Cardiac septum (tissue), 1 donor: ENCODE data around the gene CPZ. TPM values are rescaled to one million over a fixed set of nuclear protein-coding genes. Genes with fewer than 3 reads are reported as not detected.
"Not testable (repeated sequence)": the region's sequence is repeated elsewhere in the genome, so short reads cannot be mapped to it uniquely, and the experiment has no call there.

Source experiments
- DNase-seq: peaks from one replicate; pipeline ENCODE4 v3.0.0-alpha.2; 2020; ENCODE audit warnings: low spot score
- intact Hi-C: fragments of 100-400 bp; cut with DNase I; formaldehyde crosslinking; loops from one replicate; pipeline ENCODE4 v1.14.0; 2022
- total RNA-seq: library from RNA; stranded (reverse); fragmentation: NEBNext Ultra II Directional; extraction: Animal tissue kit (Norgen Biotek cat#: 25700); gene quantifications from one replicate; pipeline ENCODE4 v1.2.1, GENCODE V29; 2021
- donor health status: DM: no; HTN: no; CAD: no.

Gene CPZ
- total RNA-seq, 1 donor from 2014 or later: 0.30 TPM

DNA sequence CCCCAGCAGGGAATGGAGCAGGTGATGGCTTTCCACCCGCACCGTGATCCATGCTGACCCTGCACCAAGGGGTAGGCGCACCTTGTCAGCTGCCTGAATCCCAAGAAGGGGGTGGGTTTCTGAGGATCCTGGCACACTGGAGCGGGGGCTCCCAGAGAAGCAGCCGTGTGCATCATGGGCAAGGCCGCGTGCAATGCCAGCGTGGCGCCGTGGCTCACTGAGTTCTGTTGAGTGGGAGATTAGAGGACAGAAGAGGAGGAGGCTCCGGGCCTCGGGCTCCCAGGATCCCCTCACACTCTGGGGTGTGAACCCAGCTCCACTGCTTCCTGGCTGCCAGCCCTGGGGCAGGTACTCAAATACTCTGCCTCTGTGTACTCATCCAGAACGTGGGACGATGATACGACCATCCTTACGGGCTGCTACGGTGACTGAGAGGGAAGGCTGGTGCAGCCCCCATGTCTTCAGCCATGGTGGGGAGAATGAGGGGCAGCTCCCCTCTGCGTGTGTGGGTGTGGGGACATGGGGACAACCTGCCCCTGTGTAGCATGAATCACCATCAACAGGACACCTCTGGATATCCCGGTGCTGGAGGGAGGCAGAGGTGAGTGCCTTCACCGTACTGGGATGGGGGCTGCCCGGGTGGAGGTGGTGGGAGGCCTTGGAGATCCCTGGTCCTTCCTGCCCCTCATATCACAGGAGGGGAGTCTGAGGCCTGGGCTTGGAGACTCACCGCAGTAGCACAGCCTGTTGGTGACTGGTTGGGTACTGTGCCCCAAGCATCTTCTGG is 52.6 kb downstream of the CPZ start:
- DNase-seq: peak; percentile 58
- intact Hi-C loops: no loop called here

GRCh38 chr4:8645753-8646124 is 53.2 kb downstream of the CPZ start:
- peak; percentile 53 for DNase-seq
- intact Hi-C loops: no loop called here

- peak; percentile 70 for DNase-seq
- intact Hi-C loops: no loop called here
These were observed 53.9 kb downstream of the CPZ start for GRCh38 chr4:8646296-8647093.

DNA sequence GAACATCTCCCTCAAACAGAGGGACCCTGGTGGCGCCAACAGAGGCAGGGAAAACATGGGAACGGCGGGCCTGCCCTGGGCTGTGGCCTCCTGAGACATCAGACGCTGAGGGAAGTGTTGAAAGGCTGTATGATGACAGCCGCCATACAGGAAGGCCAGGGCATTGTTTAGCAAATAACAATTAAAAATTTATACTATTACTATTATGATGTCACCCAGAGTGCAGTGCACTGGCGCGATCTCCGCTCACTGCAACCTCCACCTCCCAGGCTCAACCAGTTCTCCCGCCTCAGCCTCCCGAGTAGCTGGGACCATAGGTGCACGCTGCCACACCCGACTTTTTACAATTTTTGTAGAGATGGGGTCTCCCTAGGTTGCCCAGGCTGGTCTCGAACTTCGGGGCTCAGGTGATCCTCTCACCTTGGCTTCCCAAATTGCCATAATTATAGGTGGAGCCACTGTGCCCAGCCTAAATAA is 54.6 kb downstream of the CPZ start:
- intact Hi-C loops: no loop called here
- DNase-seq: peak; percentile 57

GRCh38 chr4:8647626-8648025 is 55.1 kb downstream of the CPZ start:
- intact Hi-C loops: no loop called here
- peak; percentile 43 for DNase-seq

DNA sequence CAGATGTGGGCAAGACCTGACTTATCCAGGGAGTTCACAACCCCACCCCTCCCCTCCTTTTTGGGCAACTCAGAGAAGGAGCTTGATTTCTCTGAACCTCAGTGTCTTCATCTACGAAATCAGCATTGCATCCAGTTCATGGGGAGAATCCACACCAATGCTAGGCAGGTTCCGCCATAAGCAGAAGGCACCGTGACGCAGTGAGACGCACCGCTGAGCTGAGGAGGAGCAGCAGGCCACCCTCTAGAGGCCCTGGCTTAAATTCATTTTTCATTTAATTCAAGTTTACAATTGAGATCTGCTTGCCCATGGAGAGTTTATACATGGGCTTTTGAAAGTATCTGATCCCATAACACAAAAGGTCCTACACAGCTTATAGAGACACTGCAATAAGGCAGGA is 55.7 kb downstream of the CPZ start:
- DNase-seq: no peak

GRCh38 chr4:8648816-8649630 is 56.5 kb downstream of the CPZ start:
- DNase-seq: peak; percentile 67
- intact Hi-C loops: no loop called here

More for the DNA sequence above, 55.7 kb downstream of the CPZ start:
- intact Hi-C loops: no loop called here

DNA sequence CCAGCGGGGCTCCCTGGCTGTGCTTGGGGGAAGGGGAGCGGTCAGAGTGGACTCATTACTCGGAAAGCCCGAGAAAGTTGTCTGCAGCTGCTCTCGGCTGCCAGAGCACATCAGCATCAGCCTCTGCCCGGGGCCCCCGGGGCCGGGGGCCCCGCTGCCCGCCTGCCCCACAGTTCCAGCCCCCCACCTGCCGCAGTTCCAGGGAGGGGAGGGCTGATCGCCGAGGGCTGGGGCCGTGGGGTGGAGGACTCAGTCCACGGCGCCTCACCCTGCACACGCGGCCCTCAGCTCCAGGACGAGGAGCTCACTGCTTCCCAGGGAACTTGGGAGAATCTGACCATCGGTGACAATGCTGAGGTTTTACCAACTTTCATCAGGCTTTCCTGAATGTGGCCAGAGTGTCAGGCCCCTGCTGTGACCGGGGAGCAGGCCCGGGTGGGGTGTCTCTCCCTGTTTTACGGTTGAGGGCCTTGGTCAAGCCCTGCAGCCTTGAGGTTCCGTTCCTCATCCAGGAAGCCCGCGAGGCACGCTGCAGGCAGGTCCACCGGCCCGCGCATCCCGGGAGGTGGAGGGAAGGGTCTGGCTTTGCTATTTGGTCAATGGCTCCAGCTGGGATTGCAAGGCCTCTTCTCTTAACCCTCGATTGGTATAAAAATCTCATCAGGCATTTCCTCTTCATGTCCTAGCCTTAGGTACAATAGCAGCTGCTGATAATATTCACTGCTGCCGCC is 57.2 kb downstream of the CPZ start:
- intact Hi-C loops: no loop called here
- peak; percentile 17 for DNase-seq

GRCh38 chr4:8651661-8652180 is 59.2 kb downstream of the CPZ start:
- intact Hi-C loops: no loop called here
- DNase-seq: peak; percentile 41

DNA sequence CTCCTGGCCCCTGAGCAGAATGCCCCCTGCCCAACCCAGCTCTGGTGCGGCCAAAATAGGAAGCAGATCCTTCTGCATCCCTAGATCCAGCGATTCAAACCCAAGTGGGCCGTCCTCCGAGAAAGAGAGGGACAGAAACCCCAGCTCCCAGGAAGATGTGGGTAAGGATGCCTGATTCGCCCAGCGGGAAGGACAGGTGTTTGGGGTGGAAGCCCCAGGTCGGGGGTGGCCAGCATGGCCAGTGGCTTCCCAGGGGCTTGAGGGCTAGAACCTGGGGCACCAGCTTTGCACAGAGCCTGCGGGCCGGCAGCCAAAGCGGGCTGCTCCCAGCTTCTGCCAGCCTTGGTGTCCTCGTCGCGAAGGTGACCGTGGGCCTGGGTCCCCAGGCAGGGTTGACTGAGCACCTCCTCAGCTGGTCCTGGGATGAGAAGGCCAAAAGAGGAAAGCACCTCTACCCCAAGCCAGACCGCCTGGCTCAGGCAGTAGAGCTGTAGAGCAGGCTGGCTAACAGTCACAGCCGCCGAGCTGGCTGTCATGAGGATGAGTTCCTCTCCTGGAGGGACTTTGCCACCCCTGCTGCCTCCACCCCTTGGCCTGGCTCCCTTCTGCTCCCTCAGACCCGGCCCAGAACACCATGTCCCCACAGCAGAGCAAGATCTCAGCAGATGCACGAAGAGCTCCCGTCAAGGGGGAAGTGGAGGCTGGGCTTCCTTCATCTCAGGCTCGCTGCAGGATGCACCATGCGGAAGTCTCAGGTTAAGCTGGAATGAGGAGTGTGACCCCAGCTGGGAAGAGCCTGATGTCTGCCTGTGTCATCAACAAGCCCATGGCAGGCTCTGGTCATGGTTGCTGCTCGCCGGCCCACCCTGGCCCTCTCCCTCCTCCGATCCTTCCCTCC is 59.9 kb downstream of the CPZ start:
- intact Hi-C loops: no loop called here
- peak; percentile 70 for DNase-seq

DNA sequence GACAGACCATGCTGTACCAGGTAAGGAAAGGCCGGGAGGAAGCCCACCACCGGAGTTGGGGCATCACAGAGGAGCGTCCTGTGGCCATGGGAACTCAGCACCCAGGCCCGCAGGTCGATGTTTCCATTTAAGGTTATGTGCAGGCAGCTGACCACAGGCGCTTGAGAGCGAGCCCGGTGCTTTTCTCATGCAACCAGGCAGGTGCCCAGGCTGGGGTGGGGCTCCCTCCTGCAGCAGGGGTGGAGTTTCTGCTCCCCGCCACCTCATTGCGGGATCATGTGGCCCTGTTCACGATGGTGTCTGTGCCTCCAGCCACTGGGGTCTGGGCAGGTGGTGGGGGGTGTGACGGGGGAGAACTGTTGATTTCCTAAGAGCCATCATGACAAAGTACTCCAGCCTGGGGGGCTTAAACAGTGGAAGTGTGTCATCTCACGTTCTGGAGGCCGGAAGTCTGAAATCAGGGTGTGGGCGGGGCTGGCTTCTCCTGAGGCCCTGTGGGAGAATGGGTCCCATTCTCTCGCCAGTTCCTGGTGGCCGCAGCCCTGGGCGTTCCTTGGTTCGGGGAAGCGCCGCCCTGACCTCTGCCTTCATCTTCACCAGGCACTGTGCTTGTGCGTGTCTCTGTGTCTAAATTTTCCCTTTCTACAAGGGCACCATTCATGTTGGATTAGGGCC is 60.9 kb downstream of the CPZ start:
- intact Hi-C loops: no loop called here
- peak; percentile 75 for DNase-seq

GRCh38 chr4:8654139-8654538 is 61.6 kb downstream of the CPZ start:
- intact Hi-C loops, DNase-seq: not testable (repeated sequence)

DNA sequence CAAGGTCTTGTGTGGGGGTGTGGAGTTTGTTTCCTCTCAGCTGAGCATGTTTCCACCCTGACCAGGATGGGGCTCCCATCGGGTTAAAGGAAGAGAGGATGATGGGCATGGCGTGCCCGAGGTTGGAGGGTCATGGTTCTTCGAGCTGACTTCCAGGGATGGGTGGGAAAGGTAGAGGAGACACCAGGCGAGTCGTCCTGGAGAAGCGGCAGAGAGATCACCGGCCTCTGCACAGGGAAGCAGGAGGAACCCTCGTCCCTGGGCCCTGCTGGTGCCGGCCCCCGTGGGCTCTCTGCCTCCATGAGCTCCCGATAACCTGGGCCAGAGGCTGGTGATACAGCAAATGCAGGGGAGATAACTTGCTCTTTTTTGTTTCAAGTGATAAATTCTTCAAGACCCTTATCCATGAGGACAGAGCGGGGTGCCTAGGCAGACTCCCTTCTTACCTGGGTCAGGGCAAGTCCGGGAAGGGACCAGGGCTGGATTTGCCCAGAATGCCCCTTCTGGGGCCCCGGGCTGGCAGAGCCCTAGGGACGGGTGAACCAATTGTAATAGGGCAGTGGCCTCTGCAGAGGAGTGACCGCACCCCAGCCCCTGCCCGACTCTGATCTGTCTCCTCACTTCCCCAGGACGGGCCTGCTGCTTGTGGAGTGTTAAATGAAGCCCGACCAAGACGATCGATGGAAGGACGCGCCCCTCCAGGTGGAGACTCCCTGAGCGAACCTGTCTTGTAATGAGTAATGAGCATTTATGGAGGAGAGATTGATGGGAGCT is 63.0 kb downstream of the CPZ start:
- intact Hi-C loops: no loop called here
- DNase-seq: peak; percentile 62

- intact Hi-C loops: no loop called here
- no peak for DNase-seq
These were observed 63.6 kb downstream of the CPZ start for GRCh38 chr4:8656185-8656517.

DNA sequence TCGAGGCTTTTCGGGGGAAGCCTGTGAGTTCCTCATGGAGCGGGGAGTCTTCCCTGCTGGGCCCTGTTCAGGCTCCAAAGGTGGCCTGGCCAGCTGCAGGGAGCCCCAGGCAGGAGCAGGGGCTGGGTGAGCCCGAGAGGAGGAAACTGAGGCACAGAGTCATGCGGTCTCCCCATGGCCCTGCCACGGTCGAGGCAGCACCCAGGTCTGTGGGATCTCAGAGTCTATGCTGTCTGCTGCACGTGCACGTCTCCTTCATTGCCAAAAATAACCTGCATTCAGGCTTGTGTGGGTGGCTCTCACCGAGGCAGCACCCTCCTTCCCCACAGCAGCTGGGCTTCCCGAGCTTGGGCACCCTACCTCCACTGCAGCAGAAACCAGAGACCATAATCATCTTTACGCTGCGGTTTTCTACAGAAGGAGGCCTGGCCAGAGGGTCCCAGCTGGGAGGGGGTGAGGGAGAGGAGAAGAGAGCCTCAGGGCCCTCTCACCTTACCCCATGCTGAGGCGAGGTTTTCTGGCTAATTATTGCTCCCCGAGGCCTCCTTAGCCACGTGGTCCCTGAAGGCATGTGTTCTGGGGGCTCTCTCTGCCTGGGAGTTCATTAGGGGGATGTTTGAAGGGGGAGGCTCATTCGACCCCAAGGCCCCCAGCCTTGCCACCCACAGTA is 64.3 kb downstream of the CPZ start:
- peak; percentile 35 for DNase-seq
- intact Hi-C loops: no loop called here

DNA sequence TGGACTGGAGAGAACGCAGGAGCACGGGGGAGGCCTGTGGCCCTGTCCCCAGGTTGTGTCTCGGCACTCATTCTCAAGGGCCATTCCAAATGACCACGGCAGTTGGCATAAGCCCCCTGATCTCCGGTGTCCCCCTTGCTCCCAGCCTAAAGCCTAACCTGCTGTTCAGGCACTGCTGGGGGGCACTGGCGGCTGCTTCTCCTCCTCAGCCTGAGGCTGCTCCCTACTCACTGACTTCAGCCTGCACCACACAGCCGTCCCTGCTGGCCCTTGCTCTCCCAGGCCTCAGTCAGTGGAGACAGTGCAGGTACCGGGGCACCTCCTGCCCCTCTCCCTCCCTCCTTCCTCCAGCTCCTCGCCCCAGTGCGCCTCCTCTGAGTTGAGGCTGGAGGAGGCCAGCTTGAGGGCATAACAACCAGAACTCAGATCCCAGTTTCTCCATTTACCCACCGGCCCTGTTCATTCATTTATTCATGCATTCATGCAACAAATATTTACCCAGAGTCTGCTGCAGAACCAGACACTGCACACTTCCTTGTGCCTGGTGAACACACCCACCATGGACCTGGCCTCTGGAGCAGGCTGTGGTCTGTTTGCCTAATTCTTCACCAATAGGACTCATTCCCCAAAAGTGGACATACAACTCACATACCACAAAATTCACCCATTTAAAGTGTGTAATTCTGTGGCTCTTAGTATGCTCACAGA is 65.0 kb downstream of the CPZ start:
- peak; percentile 49 for DNase-seq
- intact Hi-C loops: no loop called here
